ENCODE results near the gene CRYGS. TPM values are rescaled to one million over a fixed set of nuclear protein-coding genes. Genes with fewer than 3 reads are reported as not detected.

CRYGS gene
- total and polyA plus RNA-seq, 9 of the 15 experiments (the other 6 are each of a cell fraction or from before 2014, with no cell fraction given), result 1.5 to 3.8 (median 2.0) TPM

GRCh38 chr3:186583831-186584230, 39.7 kb upstream of the CRYGS start:
- no peak overlapping the region for H2AFZ ChIP-seq (ENCODE audit: low read depth, low read length)
- H3K27me3 ChIP-seq (ENCODE audit: control insufficient read depth in 2 of 2, insufficient read depth in 2 of 2, low read length in 2 of 2), result no peaks in the 10 kb centered on the region
- H3K9ac ChIP-seq (ENCODE audit: insufficient read depth in 1 of 2, low read depth in 2 of 2, low read length in 2 of 2), result no peak overlapping the region
- H3K9me1 ChIP-seq (ENCODE audit: control insufficient read depth, insufficient read depth, low read length), result no peaks in the 10 kb centered on the region
- DNase-seq (ENCODE audit: extremely low read depth in 1 of 4, low spot score in 3 of 4) (no peak), ATAC-seq (no peak), FAIRE-seq (no peak)
- no peaks in the 10 kb centered on the region for H3K9me3 ChIP-seq (replicated peaks; ENCODE audit: control insufficient read depth, insufficient read depth, low read depth, low read length)
- POLR2A ChIA-PET, result interaction anchor here (0.6 to 8.0 kb wide), 3 partner anchors 15 to 242 kb away, joined by 3 to 64 read pairs (median 11); partner anchors contain the start of genes DNAJB11, EIF4A2 and TBCCD1
- CTCF ChIA-PET (ENCODE audit: low intra/inter-chr PET ratio), result no interaction called here
- BruUV-seq (replicated peaks), result no TSS peak
- peaks cover 72% of the 10 kb centered on the region for H3K36me3 ChIP-seq (ENCODE audit: control insufficient read depth, insufficient read depth, low read length)
- no peak for TF ChIP-seq ARNT (IDR thresholded peaks at IDR 0.05)
- TF ChIP-seq, protein P1, sequence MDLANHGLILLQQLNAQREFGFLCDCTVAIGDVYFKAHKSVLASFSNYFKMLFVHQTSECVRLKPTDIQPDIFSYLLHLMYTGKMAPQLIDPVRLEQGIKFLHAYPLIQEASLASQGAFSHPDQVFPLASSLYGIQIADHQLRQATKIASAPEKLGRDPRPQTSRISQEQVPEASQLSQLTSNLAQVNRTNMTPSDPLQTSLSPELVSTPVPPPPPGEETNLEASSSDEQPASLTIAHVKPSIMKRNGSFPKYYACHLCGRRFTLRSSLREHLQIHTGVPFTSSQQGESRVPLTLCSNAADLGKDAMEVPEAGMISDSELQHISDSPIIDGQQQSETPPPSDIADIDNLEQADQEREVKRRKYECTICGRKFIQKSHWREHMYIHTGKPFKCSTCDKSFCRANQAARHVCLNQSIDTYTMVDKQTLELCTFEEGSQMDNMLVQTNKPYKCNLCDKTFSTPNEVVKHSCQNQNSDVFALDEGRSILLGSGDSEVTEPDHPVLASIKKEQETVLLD (IDR thresholded peaks at IDR 0.05), result no peak
- TF ChIP-seq, protein P2, sequence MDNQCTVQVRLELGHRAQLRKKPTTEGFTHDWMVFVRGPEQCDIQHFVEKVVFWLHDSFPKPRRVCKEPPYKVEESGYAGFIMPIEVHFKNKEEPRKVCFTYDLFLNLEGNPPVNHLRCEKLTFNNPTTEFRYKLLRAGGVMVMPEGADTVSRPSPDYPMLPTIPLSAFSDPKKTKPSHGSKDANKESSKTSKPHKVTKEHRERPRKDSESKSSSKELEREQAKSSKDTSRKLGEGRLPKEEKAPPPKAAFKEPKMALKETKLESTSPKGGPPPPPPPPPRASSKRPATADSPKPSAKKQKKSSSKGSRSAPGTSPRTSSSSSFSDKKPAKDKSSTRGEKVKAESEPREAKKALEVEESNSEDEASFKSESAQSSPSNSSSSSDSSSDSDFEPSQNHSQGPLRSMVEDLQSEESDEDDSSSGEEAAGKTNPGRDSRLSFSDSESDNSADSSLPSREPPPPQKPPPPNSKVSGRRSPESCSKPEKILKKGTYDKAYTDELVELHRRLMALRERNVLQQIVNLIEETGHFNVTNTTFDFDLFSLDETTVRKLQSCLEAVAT (IDR thresholded peaks at IDR 0.05), result no peak
- no peak for TF ChIP-seq ZEB2 (IDR thresholded peaks at IDR 0.05)
- no peak for TF ChIP-seq USF2 (CRISPR knock-in tag; IDR thresholded peaks at IDR 0.05)
- no peak for TF ChIP-seq MEF2D (tag; conservative IDR thresholded peaks at IDR 0.05; ENCODE audit: low read depth)
- TF ChIP-seq POLR2A (conservative IDR thresholded peaks at IDR 0.05), result no peak
- TF ChIP-seq ZBTB34 (CRISPR knock-in tag; IDR thresholded peaks at IDR 0.05), result no peak
- TF ChIP-seq, protein P3, sequence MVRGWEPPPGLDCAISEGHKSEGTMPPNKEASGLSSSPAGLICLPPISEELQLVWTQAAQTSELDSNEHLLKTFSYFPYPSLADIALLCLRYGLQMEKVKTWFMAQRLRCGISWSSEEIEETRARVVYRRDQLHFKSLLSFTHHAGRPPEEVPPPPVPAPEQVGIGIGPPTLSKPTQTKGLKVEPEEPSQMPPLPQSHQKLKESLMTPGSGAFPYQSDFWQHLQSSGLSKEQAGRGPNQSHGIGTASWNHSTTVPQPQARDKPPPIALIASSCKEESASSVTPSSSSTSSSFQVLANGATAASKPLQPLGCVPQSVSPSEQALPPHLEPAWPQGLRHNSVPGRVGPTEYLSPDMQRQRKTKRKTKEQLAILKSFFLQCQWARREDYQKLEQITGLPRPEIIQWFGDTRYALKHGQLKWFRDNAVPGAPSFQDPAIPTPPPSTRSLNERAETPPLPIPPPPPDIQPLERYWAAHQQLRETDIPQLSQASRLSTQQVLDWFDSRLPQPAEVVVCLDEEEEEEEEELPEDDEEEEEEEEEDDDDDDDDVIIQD (CRISPR knock-in tag; IDR thresholded peaks at IDR 0.05), result no peak
- no peak for TF ChIP-seq PHF8 (IDR thresholded peaks at IDR 0.05; ENCODE audit: borderline replicate concordance, low read length)
- 80% methylated on average over 5 of the region's 5 CpGs for WGBS (ENCODE audit: insufficient coverage, low coverage, missing lambda C conversion rate)
- in situ Hi-C loops (cut with MboI) (no loop called here), intact Hi-C loops (cut with micrococcal nuclease) (loop anchor here (5.0 to 10.0 kb wide), 2 partner anchors 33 to 241 kb away; no protein-coding TSS in a partner anchor)
- peaks cover 0 to 6% of the 10 kb centered on the region in 2 experiments; a peak in 2 of 5 replicates for H3K4me1 ChIP-seq (replicated peaks in 1 of 2; ENCODE audit: control insufficient read depth in 2 of 2, insufficient read depth in 2 of 2, low read length in 2 of 2)
- no peaks in the 10 kb centered on the region for H4K20me1 ChIP-seq (replicated peaks; ENCODE audit: control insufficient read depth, insufficient read depth, low read length)
- H3K79me2 ChIP-seq (ENCODE audit: control insufficient read depth, insufficient read depth, low read length), result no peaks in the 10 kb centered on the region
- H3K4me3 ChIP-seq, result no peak overlapping the region
- H3K4me2 ChIP-seq (ENCODE audit: insufficient read depth, low read length), result no peak overlapping the region
- H3K27ac ChIP-seq (ENCODE audit: extremely low read depth, low read depth, low read length), result no peak overlapping the region
